Thyroid gland (tissue), 4 donors: ENCODE measurements around the gene COL19A1. TPM values are rescaled to one million over a fixed set of nuclear protein-coding genes. Genes with fewer than 3 reads are reported as not detected.

ENCODE experiments used
- DNase-seq, 2 donors: peaks; one replicate each; pipeline ENCODE4 v3.0.0-alpha.2; 2019
- H3K27ac ChIP-seq, 3 donors: fragments of 200-600 bp; sonication (generic); 1 replicate in 2 of 3; 2 replicates in 1 of 3; pipeline ENCODE4 v1.5.1; 2016 to 2019; ENCODE audit warnings: mild to moderate bottlenecking in 1 of 3, moderate library complexity in 1 of 3
- H3K27me3 ChIP-seq: fragments of 200-600 bp; sonication (generic); one replicate; pipeline ENCODE4 v1.5.1; 2019
- H3K36me3 ChIP-seq, 2 donors: fragments of 200-600 bp; sonication (generic); one replicate each; pipeline ENCODE4 v1.5.1; 2016 to 2019
- H3K4me1 ChIP-seq, 2 donors: fragments of 200-600 bp; sonication (generic); one replicate each; pipeline ENCODE4 v1.5.1; 2017 to 2019
- H3K4me3 ChIP-seq, 3 donors: fragments of 200-600 bp; sonication (generic); replicated peaks in 1 of 3; 1 replicate in 2 of 3; 2 replicates in 1 of 3; pipeline ENCODE4 v1.5.1; 2016; ENCODE audit warnings: mild to moderate bottlenecking in 1 of 3
- H3K9me3 ChIP-seq: fragments of 200-600 bp; sonication (generic); one replicate; pipeline ENCODE4 v1.5.1; 2017
- POLR2A ChIP-seq, 2 donors: fragments of 450-650 bp; IDR thresholded peaks; one replicate each; pipeline ENCODE4 v1.6.1; 2017; ENCODE audit warnings: antibody characterized with exemption in 2 of 2, mild to moderate bottlenecking in 2 of 2, moderate library complexity in 1 of 2
- WGBS, 2 donors: methylation state at CpG; one replicate each; pipeline ENCODE4 v1.1.5; 2017; 5-methylcytosine and 5-hydroxymethylcytosine counted together
- intact Hi-C: fragments of 100-400 bp; cut with DNase I; formaldehyde crosslinking; loops from one replicate; pipeline ENCODE4 v1.15.1; 2023
- total RNA-seq, 4 donors: library from RNA; depleted of rRNA; stranded (reverse); fragments of >200 nt; gene quantifications; one replicate each; pipeline ENCODE4 v1.2.3, GENCODE V29; 2016
- TF ChIP-seq, protein P1 (sequence below), 6 experiments: fragments of 200-600 bp in 3 of 6; fragments of 450-650 bp in 3 of 6; sonication (generic) in 3 of 6; IDR thresholded peaks; one replicate each; pipeline ENCODE4 v1.5.1; 2016 to 2019; ENCODE audit warnings: antibody characterized with exemption in 6 of 6, mild to moderate bottlenecking in 2 of 6, inconsistent platforms in 1 of 6, moderate library complexity in 1 of 6

COL19A1 gene
- total RNA-seq, 4 donors from 2014 or later, result not detected

DNA sequence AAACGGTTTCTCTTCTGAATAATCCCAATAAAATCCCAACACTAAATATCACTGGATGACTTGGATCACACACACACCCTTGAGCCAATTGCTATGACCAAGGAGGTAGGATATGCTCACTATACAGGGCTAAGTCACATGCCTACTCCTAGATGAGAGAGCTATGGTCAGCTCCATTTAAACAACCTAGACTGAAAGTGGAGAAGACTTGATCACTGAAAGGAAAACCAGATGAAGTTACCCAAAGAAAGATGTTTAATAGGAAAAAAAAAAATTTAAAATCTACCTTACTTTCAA lies 18.9 kb upstream of the COL19A1 start:
- H3K4me1 ChIP-seq, result no peaks in the 10 kb centered on the region
- H3K9me3 ChIP-seq, result no peaks in the 10 kb centered on the region
- H3K4me3 ChIP-seq, result no peak overlapping the region
- H3K27ac ChIP-seq, result no peak overlapping the region
- WGBS, 2 donors, result 68 to 71% methylated on average over 1 of the region's 1 CpG
- intact Hi-C loops, result no loop called here
- H3K36me3 ChIP-seq, result no peaks in the 10 kb centered on the region
- no peak for DNase-seq
- H3K27me3 ChIP-seq, result no peaks in the 10 kb centered on the region
- TF ChIP-seq, protein P1, sequence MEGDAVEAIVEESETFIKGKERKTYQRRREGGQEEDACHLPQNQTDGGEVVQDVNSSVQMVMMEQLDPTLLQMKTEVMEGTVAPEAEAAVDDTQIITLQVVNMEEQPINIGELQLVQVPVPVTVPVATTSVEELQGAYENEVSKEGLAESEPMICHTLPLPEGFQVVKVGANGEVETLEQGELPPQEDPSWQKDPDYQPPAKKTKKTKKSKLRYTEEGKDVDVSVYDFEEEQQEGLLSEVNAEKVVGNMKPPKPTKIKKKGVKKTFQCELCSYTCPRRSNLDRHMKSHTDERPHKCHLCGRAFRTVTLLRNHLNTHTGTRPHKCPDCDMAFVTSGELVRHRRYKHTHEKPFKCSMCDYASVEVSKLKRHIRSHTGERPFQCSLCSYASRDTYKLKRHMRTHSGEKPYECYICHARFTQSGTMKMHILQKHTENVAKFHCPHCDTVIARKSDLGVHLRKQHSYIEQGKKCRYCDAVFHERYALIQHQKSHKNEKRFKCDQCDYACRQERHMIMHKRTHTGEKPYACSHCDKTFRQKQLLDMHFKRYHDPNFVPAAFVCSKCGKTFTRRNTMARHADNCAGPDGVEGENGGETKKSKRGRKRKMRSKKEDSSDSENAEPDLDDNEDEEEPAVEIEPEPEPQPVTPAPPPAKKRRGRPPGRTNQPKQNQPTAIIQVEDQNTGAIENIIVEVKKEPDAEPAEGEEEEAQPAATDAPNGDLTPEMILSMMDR (IDR thresholded peaks at IDR 0.05), result no peak
- no peak for TF ChIP-seq POLR2A (IDR thresholded peaks at IDR 0.05)

DNA sequence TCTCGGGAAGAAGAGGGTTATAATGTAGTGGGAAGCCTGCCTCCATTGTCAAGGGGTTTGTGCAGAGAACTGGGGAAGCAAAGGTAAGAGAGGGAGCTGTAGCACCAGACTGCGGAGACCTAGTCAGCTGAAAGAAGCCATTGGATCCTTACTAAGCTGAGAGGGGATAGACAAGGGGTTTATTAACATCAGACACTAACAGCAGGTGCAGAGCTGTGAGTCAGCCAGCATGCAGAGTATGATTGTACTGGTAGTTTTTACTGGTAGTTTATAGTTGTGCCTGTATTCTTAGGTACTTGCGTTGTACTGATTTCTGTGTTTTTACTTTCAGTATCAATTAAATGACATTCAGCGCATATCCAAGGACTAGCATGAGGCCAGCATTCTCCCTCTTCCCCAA lies 17.8 kb upstream of the COL19A1 start:
- no peak for DNase-seq
- Histone ChIP-seq H3K36me3 (no peaks in the 10 kb centered on the region), H3K27me3 (no peaks in the 10 kb centered on the region), H3K4me3 (no peak overlapping the region), H3K4me1 (no peaks in the 10 kb centered on the region), H3K27ac (no peak overlapping the region), H3K9me3 (no peaks in the 10 kb centered on the region)
- TF ChIP-seq POLR2A (IDR thresholded peaks at IDR 0.05), result no peak
- TF ChIP-seq, protein P1 (IDR thresholded peaks at IDR 0.05), result no peak
- 91 to 92% methylated on average over 4 of the region's 4 CpGs for WGBS, 2 donors
- intact Hi-C loops, result no loop called here

DNA sequence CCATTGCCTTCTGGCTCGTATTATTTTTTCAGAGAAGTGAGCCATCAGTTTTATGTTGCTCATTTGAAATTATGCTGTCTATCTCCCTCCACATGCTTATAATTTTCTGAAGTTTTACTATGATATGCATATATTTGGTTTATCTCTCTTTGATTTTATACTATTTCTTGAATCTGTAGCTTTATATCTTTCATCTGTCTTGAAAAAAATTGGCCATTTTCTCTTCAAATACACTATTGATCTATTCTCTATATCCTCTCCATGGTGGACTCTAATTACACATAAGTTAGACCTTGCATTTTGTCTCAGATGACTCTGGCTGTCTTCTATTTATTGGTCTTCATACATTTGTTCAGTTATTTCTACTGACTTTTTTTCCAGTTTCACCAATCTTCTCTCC lies 13.7 kb upstream of the COL19A1 start:
- H3K36me3 ChIP-seq, result no peaks in the 10 kb centered on the region
- intact Hi-C loops, result no loop called here
- WGBS, 2 donors, result 40 to 95% methylated on average over 1 of the region's 1 CpG
- no peaks in the 10 kb centered on the region for H3K4me1 ChIP-seq
- H3K27me3 ChIP-seq, result no peaks in the 10 kb centered on the region
- DNase-seq, result no peak
- H3K27ac ChIP-seq, result no peak overlapping the region
- H3K4me3 ChIP-seq, result no peak overlapping the region
- H3K9me3 ChIP-seq, result no peaks in the 10 kb centered on the region
- TF ChIP-seq, protein P1 (IDR thresholded peaks at IDR 0.05), result no peak
- no peak for TF ChIP-seq POLR2A (IDR thresholded peaks at IDR 0.05)

DNA sequence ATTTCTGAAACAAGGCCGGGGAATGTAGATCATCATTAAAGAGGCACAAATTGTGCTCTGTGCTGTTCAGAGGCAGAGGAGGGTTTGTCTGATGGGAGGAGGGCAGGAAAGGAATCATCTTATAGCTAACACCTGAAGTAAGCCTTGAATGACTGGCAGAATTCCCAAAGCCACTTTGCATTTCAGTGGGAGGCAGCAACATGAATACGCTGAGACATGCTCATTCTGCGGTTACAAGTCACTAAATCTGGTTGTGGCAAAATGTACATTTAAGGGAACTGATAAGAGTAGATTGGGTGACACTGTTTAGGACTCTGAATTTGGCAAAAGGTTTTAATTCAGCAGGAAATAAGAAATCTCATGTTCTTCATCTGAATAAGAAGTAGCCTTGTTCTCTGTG lies 4.4 kb upstream of the COL19A1 start:
- Histone ChIP-seq H3K27me3 (no peaks in the 10 kb centered on the region), H3K36me3 (no peaks in the 10 kb centered on the region), H3K4me3 (no peak overlapping the region), H3K4me1 (peaks cover 0 to 8% of the 10 kb centered on the region in 2 donors), H3K27ac (no peak overlapping the region), H3K9me3 (no peaks in the 10 kb centered on the region)
- intact Hi-C loops, result no loop called here
- no peak for DNase-seq
- 86 to 87% methylated on average over 3 of the region's 3 CpGs for WGBS, 2 donors
- TF ChIP-seq POLR2A (IDR thresholded peaks at IDR 0.05), result no peak
- TF ChIP-seq, protein P1 (IDR thresholded peaks at IDR 0.05), result no peak

DNA sequence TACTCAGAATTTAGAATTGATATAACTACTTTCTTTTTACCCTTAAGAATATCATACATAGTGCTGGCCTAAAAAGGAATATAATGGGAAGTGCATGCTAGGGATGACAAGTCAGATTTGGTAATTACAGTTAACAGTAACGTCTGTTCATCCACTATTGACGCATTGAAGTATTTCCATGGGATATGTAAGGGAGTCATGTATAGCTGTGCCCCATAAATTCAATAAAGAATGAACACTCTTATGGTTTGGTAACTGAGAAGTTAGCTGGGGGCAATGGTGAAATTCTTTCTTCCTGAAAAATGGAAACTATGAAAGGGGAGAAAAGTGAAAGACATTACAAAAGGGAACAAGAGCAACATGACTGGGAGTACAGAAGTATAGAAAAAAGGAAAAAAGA lies 2.6 kb upstream of the COL19A1 start:
- intact Hi-C loops, result no loop called here
- 93 to 95% methylated on average over 2 of the region's 2 CpGs for WGBS, 2 donors

More for the DNA sequence above, 2.6 kb upstream of the COL19A1 start:
- no peaks in the 10 kb centered on the region for H3K36me3 ChIP-seq
- H3K27me3 ChIP-seq, result no peaks in the 10 kb centered on the region
- no peak overlapping the region for H3K4me3 ChIP-seq
- TF ChIP-seq POLR2A (IDR thresholded peaks at IDR 0.05), result no peak
- TF ChIP-seq, protein P1 (IDR thresholded peaks at IDR 0.05), result no peak
- DNase-seq, result no peak
- H3K4me1 ChIP-seq, result peaks cover 0 to 8% of the 10 kb centered on the region in 2 donors
- no peak overlapping the region for H3K27ac ChIP-seq
- no peaks in the 10 kb centered on the region for H3K9me3 ChIP-seq
